Suprapubic skin (tissue), 3 donors: ENCODE data around the gene GLOD5.

Experiments used
- POLR2A ChIP-seq, 2 donors: fragments of 450-650 bp; IDR thresholded peaks; one replicate each; pipeline ENCODE4 v1.6.1; 2017; ENCODE audit warnings: antibody characterized with exemption in 2 of 2, mild to moderate bottlenecking in 2 of 2, moderate library complexity in 2 of 2
- TF ChIP-seq, protein P1 (sequence below), 2 donors: fragments of 200-600 bp in 1 of 2; fragments of 450-650 bp in 1 of 2; sonication (generic) in 1 of 2; IDR thresholded peaks; one replicate each; pipeline ENCODE4 v1.5.1; 2016 to 2019; ENCODE audit warnings: antibody characterized with exemption in 2 of 2, mild to moderate bottlenecking in 1 of 2, moderate library complexity in 1 of 2

DNA sequence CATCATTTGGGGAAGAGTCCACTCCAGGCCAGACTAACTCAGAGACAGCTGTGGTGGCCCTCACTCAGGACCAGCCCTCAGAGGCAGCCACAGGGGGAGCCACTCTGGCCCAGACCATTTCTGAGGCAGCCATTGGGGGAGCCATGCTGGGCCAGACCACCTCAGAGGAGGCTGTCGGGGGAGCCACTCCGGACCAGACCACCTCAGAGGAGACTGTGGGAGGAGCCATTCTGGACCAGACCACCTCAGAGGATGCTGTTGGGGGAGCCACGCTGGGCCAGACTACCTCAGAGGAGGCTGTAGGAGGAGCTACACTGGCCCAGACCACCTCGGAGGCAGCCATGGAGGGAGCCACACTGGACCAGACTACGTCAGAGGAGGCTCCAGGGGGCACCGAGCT is 61.5 kb downstream of the GLOD5 start:
- TF ChIP-seq, protein P1, sequence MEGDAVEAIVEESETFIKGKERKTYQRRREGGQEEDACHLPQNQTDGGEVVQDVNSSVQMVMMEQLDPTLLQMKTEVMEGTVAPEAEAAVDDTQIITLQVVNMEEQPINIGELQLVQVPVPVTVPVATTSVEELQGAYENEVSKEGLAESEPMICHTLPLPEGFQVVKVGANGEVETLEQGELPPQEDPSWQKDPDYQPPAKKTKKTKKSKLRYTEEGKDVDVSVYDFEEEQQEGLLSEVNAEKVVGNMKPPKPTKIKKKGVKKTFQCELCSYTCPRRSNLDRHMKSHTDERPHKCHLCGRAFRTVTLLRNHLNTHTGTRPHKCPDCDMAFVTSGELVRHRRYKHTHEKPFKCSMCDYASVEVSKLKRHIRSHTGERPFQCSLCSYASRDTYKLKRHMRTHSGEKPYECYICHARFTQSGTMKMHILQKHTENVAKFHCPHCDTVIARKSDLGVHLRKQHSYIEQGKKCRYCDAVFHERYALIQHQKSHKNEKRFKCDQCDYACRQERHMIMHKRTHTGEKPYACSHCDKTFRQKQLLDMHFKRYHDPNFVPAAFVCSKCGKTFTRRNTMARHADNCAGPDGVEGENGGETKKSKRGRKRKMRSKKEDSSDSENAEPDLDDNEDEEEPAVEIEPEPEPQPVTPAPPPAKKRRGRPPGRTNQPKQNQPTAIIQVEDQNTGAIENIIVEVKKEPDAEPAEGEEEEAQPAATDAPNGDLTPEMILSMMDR (IDR thresholded peaks at IDR 0.05), result no peak
- no peak for TF ChIP-seq POLR2A (IDR thresholded peaks at IDR 0.05)
